Body of pancreas (tissue), 4 donors: Measurements from ENCODE around the gene ZNF181.

Experiments used
- CTCF ChIP-seq, 7 experiments: fragments of 450-650 bp in 4 of 7; fragments of 200-600 bp in 3 of 7; sonication (generic) in 3 of 7; IDR thresholded peaks; one replicate each; pipeline ENCODE4 v1.5.1; 2016 to 2019; ENCODE audit warnings: antibody characterized with exemption in 7 of 7
- POLR2A ChIP-seq, 3 donors: fragments of 450-650 bp; IDR thresholded peaks; one replicate each; pipeline ENCODE4 v1.6.1; 2016; ENCODE audit warnings: antibody characterized with exemption in 3 of 3, mild to moderate bottlenecking in 2 of 3

- TF ChIP-seq CTCF (IDR thresholded peaks at IDR 0.05) (no peak), POLR2A (IDR thresholded peaks at IDR 0.05) (no peak)
These were observed 41.5 kb upstream of the ZNF181 start for GRCh38 chr19:34692549-34692948.
